ENCODE measurements around the gene STX11. TPM values are rescaled to one million over a fixed set of nuclear protein-coding genes. Genes with fewer than 3 reads are reported as not detected.

STX11 gene
- total and polyA plus RNA-seq, 10 of the 15 experiments (the other 5 are each of a cell fraction or from before 2014, with no cell fraction given) = 0.66 to 38.1 (median 19.8) TPM

GRCh38 chr6:144216668-144217218, 66.4 kb downstream of the STX11 start (continued):
- TF ChIP-seq IRF5 (IDR thresholded peaks at IDR 0.05; ENCODE audit: borderline replicate concordance) = no peak
- TF ChIP-seq ZNF384 (IDR thresholded peaks at IDR 0.05; ENCODE audit: borderline replicate concordance, low read depth, low read length) = 0 out of 2 replicates have a peak, but pooled peaks have one; percentile 42
- TF ChIP-seq RAD21 (IDR thresholded peaks at IDR 0.05; ENCODE audit: insufficient read depth, low read depth, low read length) = 0 out of 2 replicates have a peak, but pooled peaks have one; percentile 10
- TF ChIP-seq ZBTB40 (IDR thresholded peaks at IDR 0.05; ENCODE audit: borderline replicate concordance) = 0 out of 2 replicates have a peak, but pooled peaks have one; percentile 9

All from GM12878 (cell line).